Trophoblast cell (in vitro differentiated cells and primary cell): ENCODE data around the gene GALNS.

Experiments used
- DNase-seq, 2 donors: peaks; one replicate each; pipeline ENCODE4 v3.0.0-alpha.2; 2016
- H2AFZ ChIP-seq: 2 replicates; pipeline ENCODE4 v1.6.1; 2013; ENCODE audit warnings: low read length, moderate library complexity, mild to moderate bottlenecking; ENCODE audit not compliant: insufficient read depth, poor library complexity
- H2AK5ac ChIP-seq: 2 replicates; pipeline ENCODE4 v1.6.1; 2013; ENCODE audit warnings: mild to moderate bottlenecking, low read length
- H2BK120ac ChIP-seq: 2 replicates; pipeline ENCODE4 v1.6.1; 2013; ENCODE audit warnings: low read length, mild to moderate bottlenecking, moderate library complexity; ENCODE audit not compliant: insufficient read depth, poor library complexity
- H2BK12ac ChIP-seq: 2 replicates; pipeline ENCODE4 v1.6.1; 2013; ENCODE audit warnings: mild to moderate bottlenecking, low read length, moderate library complexity
- H2BK5ac ChIP-seq: 2 replicates; pipeline ENCODE4 v1.6.1; 2013; ENCODE audit warnings: low read length, low read depth, moderate library complexity, mild to moderate bottlenecking; ENCODE audit not compliant: poor library complexity
- H3K14ac ChIP-seq: 2 replicates; pipeline ENCODE4 v1.6.1; 2013; ENCODE audit warnings: mild to moderate bottlenecking, low read length
- H3K18ac ChIP-seq: 2 replicates; pipeline ENCODE4 v1.6.1; 2013; ENCODE audit warnings: mild to moderate bottlenecking, low read length
- H3K23ac ChIP-seq: 2 replicates; pipeline ENCODE4 v1.6.1; 2013; ENCODE audit warnings: low read length
- H3K27ac ChIP-seq: 2 replicates; pipeline ENCODE4 v1.5.1; 2013; ENCODE audit warnings: low read depth, mild to moderate bottlenecking, inconsistent platforms, low read length, moderate library complexity
- H3K27me3 ChIP-seq: 2 replicates; pipeline ENCODE4 v1.6.1; 2013; ENCODE audit warnings: inconsistent platforms, mild to moderate bottlenecking, low read length, moderate library complexity; ENCODE audit not compliant: insufficient read depth
- H3K36me3 ChIP-seq, 2 experiments: 1 replicate in 1 of 2; 2 replicates in 1 of 2; pipeline ENCODE4 v1.6.1; 2013; ENCODE audit warnings: low read length in 2 of 2, mild to moderate bottlenecking in 2 of 2, moderate library complexity in 1 of 2; ENCODE audit not compliant: insufficient read depth in 2 of 2, control insufficient read depth in 1 of 2
- H3K4ac ChIP-seq: 2 replicates; pipeline ENCODE4 v1.6.1; 2013; ENCODE audit warnings: low read depth, mild to moderate bottlenecking, low read length, moderate library complexity
- H3K4me1 ChIP-seq, 2 experiments: 1 replicate in 1 of 2; 2 replicates in 1 of 2; pipeline ENCODE4 v1.6.1; 2013; ENCODE audit warnings: low read length in 2 of 2, mild to moderate bottlenecking in 2 of 2, moderate library complexity in 1 of 2; ENCODE audit not compliant: insufficient read depth in 2 of 2, control insufficient read depth in 1 of 2
- H3K4me2 ChIP-seq: 2 replicates; pipeline ENCODE4 v1.6.1; 2013; ENCODE audit warnings: inconsistent platforms, mild to moderate bottlenecking, low read length, moderate library complexity
- H3K4me3 ChIP-seq: 2 replicates; pipeline ENCODE4 v1.5.1; 2013; ENCODE audit warnings: mild to moderate bottlenecking, low read depth, low read length, inconsistent platforms
- H3K79me1 ChIP-seq: one replicate; pipeline ENCODE4 v1.6.1; 2013; ENCODE audit warnings: low read length
- H3K79me2 ChIP-seq: 2 replicates; pipeline ENCODE4 v1.6.1; 2013; ENCODE audit warnings: low read length, mild to moderate bottlenecking; ENCODE audit not compliant: control insufficient read depth, insufficient read depth, poor library complexity
- H3K9ac ChIP-seq: 2 replicates; pipeline ENCODE4 v1.6.1; 2013; ENCODE audit warnings: mild to moderate bottlenecking, low read length
- H3K9me3 ChIP-seq: 2 replicates; pipeline ENCODE4 v1.6.1; 2013; ENCODE audit warnings: low read depth, mild to moderate bottlenecking, control low read depth, inconsistent platforms, low read length; ENCODE audit not compliant: insufficient read depth
- H4K12ac ChIP-seq: 2 replicates; pipeline ENCODE4 v1.6.1; 2013; ENCODE audit warnings: low read depth, mild to moderate bottlenecking, low read length, moderate library complexity
- H4K8ac ChIP-seq: 2 replicates; pipeline ENCODE4 v1.6.1; 2013; ENCODE audit warnings: low read depth, mild to moderate bottlenecking, low read length, moderate library complexity
- H4K91ac ChIP-seq: one replicate; pipeline ENCODE4 v1.6.1; 2013; ENCODE audit warnings: low read depth, mild to moderate bottlenecking, low read length, moderate library complexity
- WGBS: extraction: QIAGEN DNeasy Blood & Tissue Kit; methylation state at CpG from one replicate; pipeline ENCODE4 v1.1.7; 2013; ENCODE audit warnings: missing lambda C conversion rate; ENCODE audit not compliant: insufficient read length, insufficient coverage; ENCODE audit errors: extremely low coverage; 5-methylcytosine and 5-hydroxymethylcytosine counted together

Gene GALNS

DNA sequence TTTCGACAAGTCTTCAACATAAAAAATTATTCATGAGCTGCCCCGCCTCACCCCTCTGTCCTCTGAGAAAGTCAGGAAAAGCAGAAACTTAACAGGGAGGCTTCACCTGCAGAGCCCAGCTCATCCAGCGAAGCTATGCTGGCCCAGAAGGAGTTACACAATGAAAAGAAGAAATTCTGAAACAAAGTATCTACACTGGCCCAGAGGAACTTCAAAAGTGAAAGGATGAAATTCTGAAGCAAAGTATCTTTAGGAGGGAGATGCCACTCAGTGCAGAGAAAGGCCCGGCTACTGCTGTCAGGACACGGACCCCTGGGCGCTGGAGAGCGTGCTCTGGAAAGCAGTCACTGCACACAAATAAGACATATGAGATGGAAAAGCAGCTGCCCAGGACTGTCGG, 1.6 kb downstream of the GALNS start:
- Histone ChIP-seq H3K9me3 (no peaks in the 10 kb centered on the region), H3K4me3 (no peak overlapping the region), H2BK12ac (no peak overlapping the region), H3K4me1 (peaks cover 8% of the 10 kb centered on the region in 2 experiments), H3K18ac (no peak overlapping the region), H3K27me3 (no peaks in the 10 kb centered on the region), H2AFZ (no peak overlapping the region), H4K8ac (no peak overlapping the region), H2AK5ac (no peak overlapping the region), H3K27ac (no peak overlapping the region), H3K79me2 (peaks cover 8% of the 10 kb centered on the region), H2BK120ac (no peak overlapping the region), H3K4me2 (no peak overlapping the region), H4K12ac (no peak overlapping the region), H3K14ac (no peak overlapping the region), H3K9ac (no peak overlapping the region), H3K79me1 (peaks cover 8% of the 10 kb centered on the region), H3K23ac (no peak overlapping the region), H2BK5ac (no peak overlapping the region), H3K36me3 (peaks cover 26 to 30% of the 10 kb centered on the region in 2 experiments), H4K91ac (no peak overlapping the region), H3K4ac (no peak overlapping the region)
- WGBS: 100% methylated on average over 1 of the region's 8 CpGs
- DNase-seq: no peak

DNA sequence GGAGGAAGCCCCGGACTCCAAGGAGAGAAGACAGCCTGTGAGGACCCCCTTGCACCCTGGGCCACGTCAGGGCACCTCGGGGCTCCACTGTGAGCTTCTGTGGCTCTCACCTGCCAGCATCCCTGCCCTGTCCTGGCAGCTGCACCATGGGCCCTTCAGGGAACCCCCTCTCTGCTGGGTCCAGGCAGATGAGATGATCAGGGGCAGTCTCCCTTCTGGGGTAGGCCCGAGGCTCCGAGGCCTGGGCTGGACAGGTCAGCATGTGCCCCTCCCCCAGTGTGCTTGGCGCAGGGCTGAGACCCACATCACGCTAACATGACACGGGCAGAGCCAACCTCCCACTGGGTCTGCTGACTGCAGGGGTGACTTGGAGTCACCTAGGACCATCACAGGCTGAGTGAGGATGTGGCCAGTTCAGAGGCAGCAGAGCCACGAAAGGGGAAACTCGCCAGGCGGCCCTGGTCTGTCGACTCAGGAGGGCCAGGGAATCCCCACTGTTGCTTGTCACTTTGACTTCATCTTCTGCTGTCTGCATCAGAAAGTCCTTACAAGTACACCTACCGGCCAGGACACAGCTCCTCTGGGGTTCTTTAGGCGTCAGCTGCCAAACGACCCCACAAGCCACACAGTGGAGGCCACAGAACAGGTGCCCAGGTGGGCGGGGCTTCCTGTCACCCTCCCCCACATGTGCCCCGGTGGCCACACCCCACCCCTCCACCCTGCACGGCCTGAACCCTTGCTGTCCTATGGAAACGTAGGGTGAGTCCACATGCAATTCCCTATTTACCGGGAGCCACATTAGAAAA, 2.2 kb downstream of the GALNS start:
- H3K23ac ChIP-seq: no peak overlapping the region
- H3K14ac ChIP-seq: no peak overlapping the region
- no peak overlapping the region for H3K4ac ChIP-seq
- H3K27ac ChIP-seq: no peak overlapping the region
- no peak overlapping the region for H3K4me2 ChIP-seq
- H3K9me3 ChIP-seq: no peaks in the 10 kb centered on the region
- peaks cover 8% of the 10 kb centered on the region for H3K79me2 ChIP-seq
- H4K12ac ChIP-seq: no peak overlapping the region
- peaks cover 25 to 30% of the 10 kb centered on the region in 2 experiments for H3K36me3 ChIP-seq
- no peak overlapping the region for H3K9ac ChIP-seq
- H2AFZ ChIP-seq: no peak overlapping the region
- H2BK120ac ChIP-seq: no peak overlapping the region
- H2AK5ac ChIP-seq: no peak overlapping the region
- peak; percentile 14 to 28 for DNase-seq
- H3K27me3 ChIP-seq: no peaks in the 10 kb centered on the region
- no peak overlapping the region for H4K91ac ChIP-seq
- no peak overlapping the region for H2BK12ac ChIP-seq
- no peak overlapping the region for H3K18ac ChIP-seq
- no peak overlapping the region for H4K8ac ChIP-seq
- WGBS: no CpG with 5 or more reads among the region's 20 CpGs
- H3K4me1 ChIP-seq: peaks cover 8% of the 10 kb centered on the region in 2 experiments
- no peak overlapping the region for H3K4me3 ChIP-seq
- H3K79me1 ChIP-seq: peaks cover 8% of the 10 kb centered on the region
- H2BK5ac ChIP-seq: no peak overlapping the region

DNA sequence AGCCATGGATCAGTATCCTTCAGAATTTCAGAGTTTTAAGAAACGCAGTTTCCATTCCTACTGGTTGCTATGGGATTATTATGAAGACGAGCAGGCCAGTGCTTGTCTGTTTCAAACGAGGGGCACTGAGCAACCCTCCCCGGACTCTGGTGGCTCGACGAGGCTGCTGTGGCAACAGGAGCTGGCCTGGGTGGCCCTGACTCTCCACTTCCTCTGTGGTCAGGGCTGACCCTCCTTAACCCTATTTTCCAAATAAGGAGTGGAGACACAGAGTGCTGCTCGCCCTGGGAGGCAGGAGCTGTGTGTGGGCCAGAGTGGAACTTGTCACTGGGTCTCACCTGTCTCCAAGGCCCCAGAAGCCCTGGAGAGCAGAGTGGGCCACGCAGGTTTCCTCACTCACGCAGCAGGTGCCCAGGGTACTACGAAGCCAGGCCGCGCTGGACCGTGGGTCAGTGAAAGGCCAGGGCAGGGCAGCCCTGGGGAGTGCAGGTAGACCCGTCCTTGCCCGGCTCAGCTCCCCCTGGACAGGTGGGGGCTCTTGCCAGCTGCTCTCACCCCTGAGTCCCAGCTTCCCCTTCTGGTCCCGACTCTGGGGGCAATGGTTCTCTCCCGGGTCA, 3.3 kb downstream of the GALNS start:
- no peaks in the 10 kb centered on the region for H3K27me3 ChIP-seq
- H3K9me3 ChIP-seq: no peaks in the 10 kb centered on the region
- no peak overlapping the region for H3K23ac ChIP-seq
- H3K4ac ChIP-seq: no peak overlapping the region
- H4K12ac ChIP-seq: no peak overlapping the region
- H3K4me3 ChIP-seq: no peak overlapping the region
- H3K79me1 ChIP-seq: peaks cover 8% of the 10 kb centered on the region
- no peak overlapping the region for H2BK120ac ChIP-seq
- no peak overlapping the region for H2AK5ac ChIP-seq
- no peak overlapping the region for H2BK12ac ChIP-seq
- H2BK5ac ChIP-seq: no peak overlapping the region
- H3K9ac ChIP-seq: no peak overlapping the region
- H3K4me2 ChIP-seq: no peak overlapping the region
- H3K14ac ChIP-seq: no peak overlapping the region
- no CpG with 5 or more reads among the region's 17 CpGs for WGBS
- no peak overlapping the region for H3K18ac ChIP-seq
- no peak overlapping the region for H2AFZ ChIP-seq
- H3K27ac ChIP-seq: no peak overlapping the region
- no peak overlapping the region for H4K8ac ChIP-seq
- DNase-seq: peak in 1 of 2 donors; percentile 9
- peaks cover 8% of the 10 kb centered on the region for H3K79me2 ChIP-seq
- H3K4me1 ChIP-seq: peaks cover 8% of the 10 kb centered on the region in 2 experiments
- H3K36me3 ChIP-seq: peaks cover 23 to 25% of the 10 kb centered on the region in 2 experiments
- no peak overlapping the region for H4K91ac ChIP-seq

DNA sequence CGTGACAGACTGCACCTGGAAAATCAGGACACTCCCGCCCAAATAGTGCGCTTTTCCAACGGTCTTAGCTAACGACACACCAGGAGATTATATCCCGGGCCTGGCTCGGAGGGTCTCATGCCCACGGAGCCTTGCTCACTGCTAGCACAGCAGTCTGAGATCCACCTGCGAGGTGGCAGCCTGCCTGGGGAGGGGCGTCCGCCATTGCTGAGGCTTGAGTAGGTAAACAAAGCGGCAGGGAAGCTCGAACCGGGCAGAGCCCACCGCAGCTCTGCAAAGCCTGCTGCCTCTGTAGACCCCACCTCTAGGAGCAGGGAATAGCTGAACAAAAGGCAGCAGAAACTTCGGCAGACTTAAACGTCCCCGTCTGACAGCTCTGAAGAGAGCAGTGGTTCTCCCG, 5.1 kb downstream of the GALNS start:
- Histone ChIP-seq H3K9me3 (no peaks in the 10 kb centered on the region), H3K4me1 (peaks cover 8% of the 10 kb centered on the region in 2 experiments), H4K12ac (no peak overlapping the region), H3K36me3 (peaks cover 27 to 30% of the 10 kb centered on the region in 2 experiments), H2AFZ (no peak overlapping the region), H3K4ac (no peak overlapping the region), H3K79me2 (peaks cover 2% of the 10 kb centered on the region), H2BK12ac (no peak overlapping the region), H3K4me2 (no peak overlapping the region), H3K9ac (no peak overlapping the region), H2BK120ac (no peak overlapping the region), H4K8ac (no peak overlapping the region), H3K27me3 (no peaks in the 10 kb centered on the region), H3K18ac (no peak overlapping the region), H4K91ac (no peak overlapping the region), H3K79me1 (peaks cover 3% of the 10 kb centered on the region), H3K4me3 (no peak overlapping the region), H3K14ac (no peak overlapping the region), H2BK5ac (no peak overlapping the region), H2AK5ac (no peak overlapping the region), H3K27ac (no peak overlapping the region), H3K23ac (no peak overlapping the region)
- no CpG with 5 or more reads among the region's 19 CpGs for WGBS
- no peak for DNase-seq
